Tibial nerve (tissue), 4 donors: ENCODE results near the gene SVOPL. TPM values are rescaled to one million over a fixed set of nuclear protein-coding genes. Genes with fewer than 3 reads are reported as not detected.

Experiments
- DNase-seq, 2 donors: peaks; one replicate each; pipeline ENCODE4 v3.0.0-alpha.2; 2019; ENCODE audit warnings: low spot score in 2 of 2
- H3K27ac ChIP-seq, 4 donors: fragments of 200-600 bp; sonication (generic) in 3 of 4; one replicate each; pipeline ENCODE4 v1.5.1; 2017 to 2019; ENCODE audit warnings: mild to moderate bottlenecking in 1 of 4
- H3K27me3 ChIP-seq, 2 donors: fragments of 200-600 bp; sonication (generic) in 1 of 2; one replicate each; pipeline versions ENCODE4 v1.5.1 to v1.6.0; 2017 to 2019
- H3K36me3 ChIP-seq, 3 donors: fragments of 200-600 bp; sonication (generic); one replicate each; pipeline ENCODE4 v1.5.1; 2018 to 2019
- H3K4me1 ChIP-seq, 4 donors: fragments of 200-600 bp; sonication (generic) in 3 of 4; one replicate each; pipeline ENCODE4 v1.5.1; 2017 to 2019
- H3K4me3 ChIP-seq, 4 donors: fragments of 200-600 bp; sonication (generic) in 3 of 4; one replicate each; pipeline ENCODE4 v1.5.1; 2017 to 2019; ENCODE audit warnings: mild to moderate bottlenecking in 1 of 4, moderate library complexity in 1 of 4
- H3K9me3 ChIP-seq, 4 donors: fragments of 200-600 bp; sonication (generic) in 3 of 4; one replicate each; pipeline ENCODE4 v1.5.1; 2017 to 2019
- EP300 ChIP-seq, 2 donors: sonication (generic); formaldehyde crosslinking; IDR thresholded peaks; one replicate each; pipeline ENCODE4 v1.6.1; 2017; ENCODE audit warnings: antibody characterized with exemption in 2 of 2, mild to moderate bottlenecking in 1 of 2
- POLR2A ChIP-seq, 2 donors: fragments of 450-650 bp; IDR thresholded peaks; one replicate each; pipeline ENCODE4 v1.6.1; 2017; ENCODE audit warnings: antibody characterized with exemption in 2 of 2, mild to moderate bottlenecking in 2 of 2, moderate library complexity in 2 of 2
- WGBS, 2 donors: methylation state at CpG; one replicate each; pipeline ENCODE4 v1.1.5; 2018; 5-methylcytosine and 5-hydroxymethylcytosine counted together
- total RNA-seq, 4 donors: library from RNA; depleted of rRNA; stranded (reverse); fragments of >200 nt; gene quantifications; one replicate each; pipeline ENCODE4 v1.1.0, GENCODE V29; 2016
- TF ChIP-seq, protein P1 (sequence below), 5 experiments: fragments of 200-600 bp in 3 of 5; fragments of 450-650 bp in 2 of 5; sonication (generic) in 3 of 5; IDR thresholded peaks; one replicate each; pipeline ENCODE4 v1.5.1; 2016 to 2019; ENCODE audit warnings: antibody characterized with exemption in 5 of 5, mild to moderate bottlenecking in 3 of 5, moderate library complexity in 2 of 5

Gene SVOPL
- total RNA-seq, 4 donors from 2014 or later, result not detected

DNA sequence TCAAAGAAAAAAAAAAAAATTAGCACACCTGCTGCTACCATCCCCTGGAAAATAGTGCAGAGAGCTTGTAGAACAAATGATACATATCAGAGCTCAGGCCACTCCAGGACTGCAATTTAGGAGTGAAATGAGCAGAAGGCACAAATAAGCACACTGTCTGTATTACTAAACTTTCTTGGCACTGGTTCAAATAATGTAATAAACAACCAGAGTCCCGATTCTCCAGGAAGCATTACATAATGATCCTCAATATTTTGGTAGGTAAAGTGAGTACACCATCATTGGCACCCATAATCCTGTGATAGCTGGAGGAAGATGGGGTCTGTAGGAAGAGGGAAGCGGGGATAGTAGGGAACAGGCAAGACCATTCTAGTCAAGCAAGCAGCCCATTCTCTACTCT lies 74.3 kb downstream of the SVOPL start:
- no peak for DNase-seq
- WGBS, 2 donors, result 50% methylated on average over 2 of the region's 2 CpGs
- Histone ChIP-seq H3K27me3 (no peaks in the 10 kb centered on the region), H3K4me1 (no peaks in the 10 kb centered on the region), H3K9me3 (no peaks in the 10 kb centered on the region), H3K27ac (no peak overlapping the region), H3K4me3 (no peak overlapping the region), H3K36me3 (no peaks in the 10 kb centered on the region)
- TF ChIP-seq POLR2A (IDR thresholded peaks at IDR 0.05), result no peak
- TF ChIP-seq, protein P1, sequence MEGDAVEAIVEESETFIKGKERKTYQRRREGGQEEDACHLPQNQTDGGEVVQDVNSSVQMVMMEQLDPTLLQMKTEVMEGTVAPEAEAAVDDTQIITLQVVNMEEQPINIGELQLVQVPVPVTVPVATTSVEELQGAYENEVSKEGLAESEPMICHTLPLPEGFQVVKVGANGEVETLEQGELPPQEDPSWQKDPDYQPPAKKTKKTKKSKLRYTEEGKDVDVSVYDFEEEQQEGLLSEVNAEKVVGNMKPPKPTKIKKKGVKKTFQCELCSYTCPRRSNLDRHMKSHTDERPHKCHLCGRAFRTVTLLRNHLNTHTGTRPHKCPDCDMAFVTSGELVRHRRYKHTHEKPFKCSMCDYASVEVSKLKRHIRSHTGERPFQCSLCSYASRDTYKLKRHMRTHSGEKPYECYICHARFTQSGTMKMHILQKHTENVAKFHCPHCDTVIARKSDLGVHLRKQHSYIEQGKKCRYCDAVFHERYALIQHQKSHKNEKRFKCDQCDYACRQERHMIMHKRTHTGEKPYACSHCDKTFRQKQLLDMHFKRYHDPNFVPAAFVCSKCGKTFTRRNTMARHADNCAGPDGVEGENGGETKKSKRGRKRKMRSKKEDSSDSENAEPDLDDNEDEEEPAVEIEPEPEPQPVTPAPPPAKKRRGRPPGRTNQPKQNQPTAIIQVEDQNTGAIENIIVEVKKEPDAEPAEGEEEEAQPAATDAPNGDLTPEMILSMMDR (IDR thresholded peaks at IDR 0.05), result no peak
- TF ChIP-seq EP300 (IDR thresholded peaks at IDR 0.05), result no peak

DNA sequence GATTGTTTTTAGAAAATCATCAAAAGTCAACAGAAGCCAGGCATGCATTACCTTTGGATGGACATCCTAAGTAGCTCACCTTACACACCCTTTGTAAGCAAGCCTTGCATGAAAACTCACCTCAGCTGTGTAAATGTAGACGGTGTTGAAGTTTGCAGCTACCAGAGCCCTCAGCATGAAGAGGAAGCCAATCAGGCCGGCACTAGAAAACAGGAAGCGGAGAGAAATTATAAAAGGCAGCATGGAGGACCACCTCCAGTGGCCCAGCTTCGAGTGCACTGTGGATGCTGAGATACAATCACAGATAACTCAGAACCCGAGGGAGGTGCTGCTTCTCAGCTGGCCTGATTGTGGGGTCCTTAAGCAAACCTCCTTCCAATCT lies 75.3 kb downstream of the SVOPL start:
- Histone ChIP-seq H3K9me3 (no peaks in the 10 kb centered on the region), H3K4me1 (no peaks in the 10 kb centered on the region), H3K4me3 (no peak overlapping the region), H3K27ac (no peak overlapping the region), H3K27me3 (no peaks in the 10 kb centered on the region), H3K36me3 (no peaks in the 10 kb centered on the region)
- no peak for DNase-seq
- TF ChIP-seq POLR2A (IDR thresholded peaks at IDR 0.05) (no peak), EP300 (IDR thresholded peaks at IDR 0.05) (no peak)
- TF ChIP-seq, protein P1 (IDR thresholded peaks at IDR 0.05), result no peak
- 66 to 69% methylated on average over 5 of the region's 5 CpGs for WGBS, 2 donors

DNA sequence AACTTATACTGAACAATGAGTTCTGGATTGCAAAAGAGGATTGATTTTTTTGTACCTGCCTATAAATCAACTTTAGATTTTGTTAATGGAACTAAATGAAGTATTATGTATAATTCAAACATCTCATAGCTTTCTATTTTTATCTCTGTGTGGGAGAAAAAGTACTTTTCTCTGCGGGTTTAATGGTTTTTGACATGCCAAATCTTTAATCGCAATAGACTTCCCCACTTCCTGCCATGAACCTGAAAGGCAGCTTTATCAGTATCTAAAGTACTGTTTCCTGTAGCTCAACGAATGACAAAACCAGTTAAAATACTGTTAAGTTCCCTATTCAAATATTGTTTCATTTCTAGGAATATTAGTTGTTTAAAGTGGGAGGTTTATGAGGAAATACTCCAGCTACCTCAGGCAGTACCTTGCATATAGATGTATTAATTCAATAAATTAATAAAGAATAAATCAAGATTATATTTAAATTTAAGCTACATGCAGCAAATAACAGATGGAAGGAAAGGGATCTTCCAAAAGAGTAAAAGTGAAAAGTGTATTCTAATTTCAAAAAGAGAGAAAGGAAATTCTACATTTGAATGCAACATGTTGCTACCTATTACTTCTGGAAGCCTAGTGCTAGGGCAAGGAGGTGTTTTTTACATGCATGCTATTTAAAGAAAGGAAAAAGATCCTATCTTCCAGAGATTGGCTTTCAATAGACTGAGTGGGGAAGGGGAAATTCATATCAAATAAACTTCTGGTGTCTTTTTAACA lies 75.9 kb downstream of the SVOPL start:
- TF ChIP-seq POLR2A (IDR thresholded peaks at IDR 0.05), result no peak
- no peak for TF ChIP-seq EP300 (IDR thresholded peaks at IDR 0.05)
- TF ChIP-seq, protein P1 (IDR thresholded peaks at IDR 0.05), result no peak
- no peak overlapping the region for H3K4me3 ChIP-seq
- WGBS, 2 donors, result 7 to 8% methylated on average over 3 of the region's 3 CpGs

DNA sequence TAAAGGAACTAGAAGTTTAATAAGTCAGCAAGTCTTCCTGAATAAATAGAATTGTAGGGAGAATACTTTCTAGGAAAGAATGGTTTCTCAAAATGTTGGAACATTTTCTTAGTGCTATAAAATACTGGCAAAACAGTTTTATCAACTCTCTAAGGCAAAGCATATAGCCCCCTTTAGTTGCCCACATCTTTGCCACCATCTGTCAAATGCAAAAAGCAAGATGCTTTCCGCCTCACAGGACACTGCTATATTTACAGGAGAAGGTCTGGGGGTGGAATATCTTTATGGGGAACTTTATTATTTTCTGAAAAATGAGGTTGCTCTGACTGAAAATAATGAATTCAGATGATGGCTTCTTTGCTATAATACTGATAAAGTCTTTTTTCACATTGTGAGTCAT lies 78.3 kb downstream of the SVOPL start:
- WGBS, 2 donors, result 90 to 94% methylated on average over 1 of the region's 1 CpG
- DNase-seq, result no peak
- Histone ChIP-seq H3K36me3 (no peaks in the 10 kb centered on the region), H3K27ac (no peak overlapping the region), H3K4me1 (no peaks in the 10 kb centered on the region), H3K4me3 (no peak overlapping the region), H3K9me3 (no peaks in the 10 kb centered on the region), H3K27me3 (no peaks in the 10 kb centered on the region)
- TF ChIP-seq, protein P1 (IDR thresholded peaks at IDR 0.05), result no peak
- no peak for TF ChIP-seq POLR2A (IDR thresholded peaks at IDR 0.05)
- no peak for TF ChIP-seq EP300 (IDR thresholded peaks at IDR 0.05)

More for the DNA sequence above, 75.9 kb downstream of the SVOPL start:
- DNase-seq, result no peak
- no peaks in the 10 kb centered on the region for H3K4me1 ChIP-seq
- H3K27me3 ChIP-seq, result no peaks in the 10 kb centered on the region
- no peaks in the 10 kb centered on the region for H3K36me3 ChIP-seq
- no peaks in the 10 kb centered on the region for H3K9me3 ChIP-seq
- H3K27ac ChIP-seq, result no peak overlapping the region

DNA sequence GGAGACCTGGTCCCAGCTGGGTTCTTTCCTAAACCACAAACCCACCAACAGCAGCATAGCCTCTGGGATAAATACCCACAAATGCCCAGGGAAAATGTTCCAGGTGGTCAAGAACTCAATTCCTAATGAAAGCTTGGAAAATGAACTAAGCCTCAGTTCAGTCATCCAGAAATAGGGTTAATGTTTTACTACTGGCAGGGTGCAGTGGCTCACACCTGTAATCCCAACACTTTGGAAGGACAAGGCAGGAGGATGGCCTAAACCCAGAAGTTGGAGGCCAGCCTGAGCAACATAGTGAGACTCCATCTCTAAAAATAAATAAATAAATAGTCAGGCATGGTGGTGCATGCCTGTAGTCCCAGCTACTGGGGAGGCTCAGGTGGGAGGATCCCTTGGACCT lies 82.2 kb downstream of the SVOPL start:
- Histone ChIP-seq H3K27me3 (no peaks in the 10 kb centered on the region), H3K4me1 (no peaks in the 10 kb centered on the region), H3K4me3 (no peak overlapping the region), H3K36me3 (no peaks in the 10 kb centered on the region), H3K27ac (no peak overlapping the region), H3K9me3 (no peaks in the 10 kb centered on the region)
- no peak for DNase-seq
- TF ChIP-seq, protein P1 (IDR thresholded peaks at IDR 0.05), result no peak
- TF ChIP-seq EP300 (IDR thresholded peaks at IDR 0.05) (no peak), POLR2A (IDR thresholded peaks at IDR 0.05) (no peak)
